ENCODE results near the gene LEMD2.

Gene LEMD2

GRCh38 chr6:33777398-33778388 is 11.2 kb downstream of the LEMD2 start:
- DNase-seq (ENCODE audit: low spot score), result no peak
- no peak for TF ChIP-seq CTCF (IDR thresholded peaks at IDR 0.05; ENCODE audit: extremely low read depth, missing control alignments)

- TF ChIP-seq CTCF (IDR thresholded peaks at IDR 0.05; ENCODE audit: extremely low read depth, missing control alignments), result no peak
- no peak for DNase-seq (ENCODE audit: low spot score)
Measured at GRCh38 chr6:33776764-33777163, 12.2 kb downstream of the LEMD2 start.

- no peak for TF ChIP-seq CTCF (IDR thresholded peaks at IDR 0.05; ENCODE audit: extremely low read depth, missing control alignments)
- DNase-seq (ENCODE audit: low spot score), result no peak
Measured at GRCh38 chr6:33776186-33776585, 12.7 kb downstream of the LEMD2 start.

- DNase-seq (ENCODE audit: low spot score), result no peak
- TF ChIP-seq CTCF (IDR thresholded peaks at IDR 0.05; ENCODE audit: extremely low read depth, missing control alignments), result no peak
Measured at GRCh38 chr6:33774774-33775173, 14.2 kb downstream of the LEMD2 start.

- no peak for TF ChIP-seq CTCF (IDR thresholded peaks at IDR 0.05; ENCODE audit: extremely low read depth, missing control alignments)
- no peak for DNase-seq (ENCODE audit: low spot score)
Measured at GRCh38 chr6:33772902-33773472, 15.9 kb downstream of the LEMD2 start.

GRCh38 chr6:33772082-33772830 is 16.7 kb downstream of the LEMD2 start:
- no peak for DNase-seq (ENCODE audit: low spot score)
- no peak for TF ChIP-seq CTCF (IDR thresholded peaks at IDR 0.05; ENCODE audit: extremely low read depth, missing control alignments)

All from GM20000 (cell line).